DOHH2 (cell line): ENCODE data around the gene SEC61B.

Experiments
- H3F3A ChIP-seq: fragments of 200-600 bp; sonication (generic), shearing (Covaris generic); 2 replicates; pipeline ENCODE4 v1.6.0; 2016; ENCODE audit warnings: antibody characterized with exemption, mild to moderate bottlenecking; ENCODE audit not compliant: control insufficient read depth, insufficient read depth
- H3K27ac ChIP-seq: fragments of 200-600 bp; sonication (generic); 2 replicates; pipeline ENCODE4 v1.5.1; 2014; ENCODE audit warnings: low read depth, mild to moderate bottlenecking, low read length, moderate library complexity
- H3K27me3 ChIP-seq: fragments of 200-600 bp; sonication (generic); 2 replicates; pipeline ENCODE4 v1.6.1; 2014; ENCODE audit warnings: mild to moderate bottlenecking, low read length, mixed read lengths; ENCODE audit not compliant: control insufficient read depth
- H3K36me3 ChIP-seq: fragments of 200-600 bp; sonication (generic); 2 replicates; pipeline ENCODE4 v1.6.1; 2014; ENCODE audit warnings: mild to moderate bottlenecking, low read length, moderate library complexity, mixed read lengths; ENCODE audit not compliant: control insufficient read depth
- H3K4me1 ChIP-seq: fragments of 200-600 bp; sonication (generic); 2 replicates; pipeline ENCODE4 v1.6.1; 2014; ENCODE audit warnings: mild to moderate bottlenecking, low read length, mixed read lengths; ENCODE audit not compliant: control insufficient read depth
- H3K4me2 ChIP-seq: fragments of 200-600 bp; sonication (generic); 2 replicates; pipeline ENCODE4 v1.6.0; 2014; ENCODE audit warnings: mild to moderate bottlenecking, low read length, moderate library complexity
- H3K4me3 ChIP-seq: fragments of 200-600 bp; sonication (generic); 2 replicates; pipeline ENCODE4 v1.5.1; 2014; ENCODE audit warnings: mild to moderate bottlenecking, low read length, mixed read lengths
- H3K79me2 ChIP-seq: fragments of 200-600 bp; sonication (generic); 2 replicates; pipeline ENCODE4 v1.6.1; 2014; ENCODE audit warnings: mild to moderate bottlenecking, low read length, mixed read lengths; ENCODE audit not compliant: control insufficient read depth
- H3K9me2 ChIP-seq: fragments of 200-600 bp; sonication (generic); replicated peaks from 2 replicates; pipeline ENCODE4 v1.6.1; 2014; ENCODE audit warnings: mild to moderate bottlenecking, low read length, mixed read lengths; ENCODE audit not compliant: control insufficient read depth
- H3K9me3 ChIP-seq: fragments of 200-600 bp; sonication (generic); 2 replicates; pipeline ENCODE4 v1.6.1; 2014; ENCODE audit warnings: antibody characterized with exemption, low read length, mixed read lengths; ENCODE audit not compliant: control insufficient read depth, insufficient read depth
- H4K20me1 ChIP-seq: fragments of 200-600 bp; sonication (generic); 2 replicates; pipeline ENCODE4 v1.6.0; 2014; ENCODE audit warnings: low read depth, mild to moderate bottlenecking, antibody characterized with exemption, low read length, moderate library complexity; ENCODE audit not compliant: control insufficient read depth, insufficient read depth
- CTCF ChIP-seq: fragments of 200-600 bp; sonication (generic); IDR thresholded peaks from one replicate; pipeline ENCODE4 v1.5.1; 2014; ENCODE audit warnings: antibody characterized with exemption, mild to moderate bottlenecking, low read depth, low read length; ENCODE audit not compliant: poor library complexity, severe bottlenecking
- EZH2phosphoT487 ChIP-seq: fragments of 200-600 bp; sonication (generic); IDR thresholded peaks from 2 replicates; pipeline ENCODE4 v1.6.1; 2017; ENCODE audit warnings: borderline replicate concordance, mild to moderate bottlenecking, antibody characterized with exemption, low read length, moderate library complexity, mixed read lengths

The SEC61B gene

GRCh38 chr9:99182356-99182755, 39.7 kb upstream of the SEC61B start:
- TF ChIP-seq CTCF (no peak), EZH2phosphoT487 (no peak)
- Histone ChIP-seq H4K20me1 (no peaks in the 10 kb centered on the region), H3K79me2 (no peaks in the 10 kb centered on the region), H3F3A (no peaks in the 10 kb centered on the region), H3K9me3 (no peaks in the 10 kb centered on the region), H3K4me1 (peaks cover 63% of the 10 kb centered on the region), H3K27ac (peak overlapping the region; percentile 39), H3K36me3 (no peaks in the 10 kb centered on the region), H3K27me3 (no peaks in the 10 kb centered on the region), H3K9me2 (no peaks in the 10 kb centered on the region), H3K4me2 (peak overlapping the region; percentile 46; the same call in 1 of the 2 replicates), H3K4me3 (no peak overlapping the region)

GRCh38 chr9:99183616-99184015, 38.5 kb upstream of the SEC61B start:
- Histone ChIP-seq H3K9me2 (no peaks in the 10 kb centered on the region), H3K4me3 (no peak overlapping the region), H3K27me3 (no peaks in the 10 kb centered on the region), H3K4me1 (peaks cover 58% of the 10 kb centered on the region), H3K9me3 (no peaks in the 10 kb centered on the region), H4K20me1 (no peaks in the 10 kb centered on the region), H3K36me3 (no peaks in the 10 kb centered on the region), H3F3A (no peaks in the 10 kb centered on the region), H3K4me2 (no peak overlapping the region), H3K79me2 (no peaks in the 10 kb centered on the region), H3K27ac (no peak overlapping the region)
- TF ChIP-seq CTCF (no peak), EZH2phosphoT487 (no peak)

GRCh38 chr9:99184110-99184474, 38.0 kb upstream of the SEC61B start:
- TF ChIP-seq EZH2phosphoT487 (no peak), CTCF (no peak)
- Histone ChIP-seq H3K4me1 (peaks cover 54% of the 10 kb centered on the region), H3K4me3 (no peak overlapping the region), H3F3A (no peaks in the 10 kb centered on the region), H4K20me1 (no peaks in the 10 kb centered on the region), H3K9me2 (no peaks in the 10 kb centered on the region), H3K79me2 (no peaks in the 10 kb centered on the region), H3K4me2 (no peak overlapping the region), H3K9me3 (no peaks in the 10 kb centered on the region), H3K36me3 (no peaks in the 10 kb centered on the region), H3K27me3 (no peaks in the 10 kb centered on the region), H3K27ac (no peak overlapping the region)
